PC-3 (cell line): ENCODE measurements around the gene SLC9A8. TPM values are rescaled to one million over a fixed set of nuclear protein-coding genes. Genes with fewer than 3 reads are reported as not detected.

Source experiments
- ATAC-seq: fragments of 200-7000 bp; cut with Tn5 transposase; 2 replicates; pipeline ENCODE4 v1.9.1; 2020; ENCODE audit warnings: mild to moderate bottlenecking, moderate library complexity
- BruUV-seq: library from RNA; stranded (reverse); fragments of 400-500 nt; replicated peaks from 2 replicates; lab custom pipeline; 2021; lab: Mats Ljungman, UMichigan
- CTCF ChIA-PET: fragments of 300-600 bp; sonication (Branson Sonifier 250); formaldehyde crosslinking; loops from one replicate; lab custom pipeline; 2022; ENCODE audit warnings: antibody characterized with exemption; lab: Charles Lee
- POLR2A ChIA-PET: fragments of 300-600 bp; sonication (Branson Sonifier 250); formaldehyde crosslinking; loops from one replicate; lab custom pipeline; 2022; ENCODE audit warnings: antibody characterized with exemption; ENCODE audit not compliant: unreplicated experiment; lab: Charles Lee
- DNase-seq: peaks from one replicate; pipeline ENCODE4 v3.0.0-alpha.2; 2015
- H2AFZ ChIP-seq: fragments of 300-600 bp; sonication (generic); 2 replicates; pipeline ENCODE4 v1.6.0; 2016; ENCODE audit warnings: antibody characterized with exemption, low read length
- H3F3A ChIP-seq: fragments of 300-600 bp; sonication (generic); one replicate; pipeline ENCODE4 v1.6.0; 2017; ENCODE audit warnings: antibody characterized with exemption, low read length, control low read depth, mild to moderate bottlenecking; ENCODE audit not compliant: unreplicated experiment
- H3K27ac ChIP-seq: fragments of 300-600 bp; sonication (generic); 2 replicates; pipeline ENCODE4 v1.5.1; 2016; ENCODE audit warnings: mild to moderate bottlenecking, low read length
- H3K27me3 ChIP-seq: fragments of 300-600 bp; sonication (generic); 2 replicates; pipeline ENCODE4 v1.6.1; 2016; ENCODE audit warnings: low read length, mixed read lengths
- H3K36me3 ChIP-seq: fragments of 300-600 bp; sonication (generic); 2 replicates; pipeline ENCODE4 v1.6.1; 2016; ENCODE audit warnings: low read depth, mixed run types, low read length, mixed read lengths
- H3K4me1 ChIP-seq: fragments of 300-600 bp; sonication (generic); 2 replicates; pipeline ENCODE4 v1.5.1; 2016; ENCODE audit warnings: low read length; ENCODE audit not compliant: insufficient read depth
- H3K4me2 ChIP-seq: fragments of 300-600 bp; sonication (generic); 2 replicates; pipeline ENCODE4 v1.6.0; 2016; ENCODE audit warnings: low read length
- H3K4me3 ChIP-seq: fragments of 300-600 bp; sonication (generic); 2 replicates; pipeline ENCODE4 v1.5.1; 2016; ENCODE audit warnings: mild to moderate bottlenecking, low read length, mixed read lengths
- H3K79me2 ChIP-seq: fragments of 300-600 bp; sonication (generic); 2 replicates; pipeline ENCODE4 v1.6.1; 2017; ENCODE audit warnings: low read length, mixed read lengths
- H3K9ac ChIP-seq: fragments of 300-600 bp; sonication (generic); 2 replicates; pipeline ENCODE4 v1.6.0; 2016; ENCODE audit warnings: mild to moderate bottlenecking, low read length
- H3K9me2 ChIP-seq: fragments of 300-600 bp; sonication (generic); replicated peaks from 2 replicates; pipeline ENCODE4 v1.6.1; 2016; ENCODE audit warnings: mixed run types, low read length, mixed read lengths
- H3K9me3 ChIP-seq: fragments of 300-600 bp; sonication (generic); 2 replicates; pipeline ENCODE4 v1.6.1; 2016; ENCODE audit warnings: low read length, mixed read lengths
- H4K20me1 ChIP-seq: fragments of 300-600 bp; sonication (generic); 2 replicates; pipeline ENCODE4 v1.6.1; 2016; ENCODE audit warnings: low read length, mixed read lengths
- CTCF ChIP-seq: fragments of 300-600 bp; sonication (generic); conservative IDR thresholded peaks from 2 replicates; pipeline ENCODE4 v1.5.1; 2017; ENCODE audit warnings: antibody characterized with exemption, low read depth, mild to moderate bottlenecking, low read length
- EZH2 ChIP-seq: fragments of 300-600 bp; sonication (generic); IDR thresholded peaks from one replicate; pipeline ENCODE4 v1.6.1; 2017; ENCODE audit warnings: antibody characterized with exemption, mild to moderate bottlenecking, low read length; ENCODE audit not compliant: unreplicated experiment
- EZH2phosphoT487 ChIP-seq: fragments of 300-600 bp; sonication (generic); IDR thresholded peaks from 2 replicates; pipeline ENCODE4 v1.6.1; 2018; ENCODE audit warnings: mild to moderate bottlenecking, antibody characterized with exemption, low read length, borderline replicate concordance
- intact Hi-C: fragments of 100-400 bp; cut with micrococcal nuclease; formaldehyde crosslinking; loops from 2 replicates; pipeline ENCODE4 v1.9.0; 2023
- total RNA-seq: library from RNA; depleted of rRNA; stranded (reverse); fragments of >200 nt; gene quantifications from 2 replicates; pipeline ENCODE4 v1.2.3, GENCODE V29; 2014

Gene SLC9A8
- total RNA-seq, 1 experiment from 2014 or later, result 13.1 TPM

DNA sequence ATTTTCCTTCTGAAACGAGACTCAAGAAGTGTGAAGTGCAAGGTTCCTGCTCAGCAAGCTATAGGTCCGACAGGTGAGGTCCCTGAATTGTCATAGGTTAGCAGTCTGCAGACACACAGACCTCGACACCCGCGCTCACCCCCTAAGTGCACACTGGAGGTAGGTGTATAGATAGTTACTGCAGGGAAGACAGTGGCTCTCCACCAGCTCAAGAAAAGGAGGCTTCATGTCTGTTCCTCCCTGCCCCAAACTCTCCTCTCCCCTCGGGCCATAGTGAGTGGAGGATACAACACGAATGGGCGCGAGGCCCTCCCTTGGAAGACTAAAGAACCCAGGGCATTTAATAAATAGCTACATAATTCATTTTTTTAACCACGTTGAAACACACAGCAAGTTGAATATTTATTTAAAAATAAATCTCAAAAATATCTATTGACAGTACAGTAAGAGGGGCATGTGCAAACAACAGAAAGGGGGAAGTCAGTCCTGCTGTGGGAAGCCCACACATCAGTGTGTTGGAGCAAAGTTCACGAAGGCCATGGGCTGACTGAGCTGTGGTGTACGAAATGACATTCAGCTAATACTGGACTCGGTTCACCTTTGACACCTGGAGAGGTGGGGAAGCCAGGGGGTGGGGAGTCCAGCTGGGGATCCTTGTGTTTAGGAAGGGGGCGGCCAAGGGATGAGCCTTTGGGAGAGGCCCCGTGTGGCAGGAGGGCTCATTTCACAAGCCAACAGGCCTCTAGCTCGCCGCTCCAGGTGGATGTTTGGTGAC lies 92.0 kb downstream of the SLC9A8 start:
- H2AFZ ChIP-seq, result no peak overlapping the region
- DNase-seq (no peak), ATAC-seq (no peak)
- H3K9me3 ChIP-seq, result no peaks in the 10 kb centered on the region
- no peak overlapping the region for H3K27ac ChIP-seq
- no TSS peak for BruUV-seq
- H3K4me3 ChIP-seq, result no peak overlapping the region
- H3K9me2 ChIP-seq, result no peaks in the 10 kb centered on the region
- ChIA-PET POLR2A (no interaction called here), CTCF (no interaction called here)
- H3K36me3 ChIP-seq, result peaks cover 33% of the 10 kb centered on the region
- H3F3A ChIP-seq, result no peaks in the 10 kb centered on the region
- H3K4me2 ChIP-seq, result no peak overlapping the region
- TF ChIP-seq EZH2, result no peak
- TF ChIP-seq EZH2phosphoT487, result no peak
- TF ChIP-seq CTCF, result no peak
- H3K27me3 ChIP-seq, result no peaks in the 10 kb centered on the region
- no peaks in the 10 kb centered on the region for H3K4me1 ChIP-seq
- no peak overlapping the region for H3K9ac ChIP-seq
- intact Hi-C loops, result no loop called here
- H4K20me1 ChIP-seq, result no peaks in the 10 kb centered on the region
- peaks cover 10% of the 10 kb centered on the region for H3K79me2 ChIP-seq

GRCh38 chr20:49905415-49906091 lies 92.9 kb downstream of the SLC9A8 start:
- H4K20me1 ChIP-seq, result no peaks in the 10 kb centered on the region
- ATAC-seq, result no peak
- H3K36me3 ChIP-seq, result peaks cover 40% of the 10 kb centered on the region
- no TSS peak for BruUV-seq
- H3K9ac ChIP-seq, result no peak overlapping the region
- no peaks in the 10 kb centered on the region for H3F3A ChIP-seq
- no peak overlapping the region for H3K27ac ChIP-seq
- POLR2A ChIA-PET, result no interaction called here
- H3K4me2 ChIP-seq, result no peak overlapping the region
- no peaks in the 10 kb centered on the region for H3K4me1 ChIP-seq
- DNase-seq, result no peak
- no peaks in the 10 kb centered on the region for H3K27me3 ChIP-seq
- H3K4me3 ChIP-seq, result no peak overlapping the region
- H3K9me2 ChIP-seq, result no peaks in the 10 kb centered on the region
- CTCF ChIA-PET, result no interaction called here
- no peaks in the 10 kb centered on the region for H3K9me3 ChIP-seq
- intact Hi-C loops, result no loop called here
- H2AFZ ChIP-seq, result no peak overlapping the region
- H3K79me2 ChIP-seq, result peaks cover 19% of the 10 kb centered on the region
- no peak for TF ChIP-seq CTCF
- no peak for TF ChIP-seq EZH2phosphoT487
- no peak for TF ChIP-seq EZH2
